Measurements from ENCODE around the gene LDB3.

The LDB3 gene

DNA sequence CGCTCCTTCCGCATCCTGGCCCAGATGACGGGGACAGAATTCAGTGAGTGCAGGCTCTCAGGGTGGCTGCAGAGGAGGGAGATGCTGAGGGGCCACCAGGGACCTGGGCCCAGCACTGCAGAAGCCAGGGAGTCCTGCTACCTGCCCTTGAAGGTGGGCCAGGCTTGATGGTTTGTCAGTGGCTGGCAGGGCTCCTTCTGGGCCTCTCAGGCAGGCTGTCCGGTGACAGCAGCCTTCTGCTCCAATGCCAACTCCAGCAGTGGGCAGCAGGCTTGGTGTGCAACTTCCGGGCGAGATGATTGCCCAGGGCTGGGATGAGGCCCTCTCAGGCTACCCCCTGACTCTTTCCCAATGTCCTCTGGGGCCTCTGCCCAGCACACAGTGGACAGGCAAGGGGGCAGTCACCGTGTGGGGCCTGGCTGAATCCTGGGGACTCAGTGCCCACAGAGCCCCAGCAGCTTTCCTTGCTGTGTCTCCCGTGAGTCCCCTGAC, 23.8 kb downstream of the LDB3 start:
- Histone ChIP-seq H3F3A (ENCODE audit: insufficient read depth, low read length) (no peaks in the 10 kb centered on the region), H3K9me3 (ENCODE audit: low read length) (no peaks in the 10 kb centered on the region), H3K9me2 (ENCODE audit: low read depth, low read length) (no peaks in the 10 kb centered on the region), H3K4me2 (ENCODE audit: low read length) (no peak overlapping the region), H3K79me2 (ENCODE audit: insufficient read depth, low read length) (no peaks in the 10 kb centered on the region), H3K4me1 (ENCODE audit: insufficient read depth, low read length, severe bottlenecking) (peaks cover 6% of the 10 kb centered on the region), H3K4me3 (ENCODE audit: low read depth, low read length, poor library complexity, severe bottlenecking) (no peak overlapping the region), H3K36me3 (ENCODE audit: insufficient read depth, low read length) (no peaks in the 10 kb centered on the region), H3K9ac (ENCODE audit: low read length) (no peak overlapping the region), H3K27me3 (ENCODE audit: insufficient read depth, low read length) (no peaks in the 10 kb centered on the region), H2AFZ (ENCODE audit: low read length) (no peak overlapping the region), H4K20me1 (ENCODE audit: insufficient read depth, low read length) (no peaks in the 10 kb centered on the region), H3K27ac (ENCODE audit: low read depth, low read length, poor library complexity, severe bottlenecking) (no peak overlapping the region)
- TF ChIP-seq, protein P1, sequence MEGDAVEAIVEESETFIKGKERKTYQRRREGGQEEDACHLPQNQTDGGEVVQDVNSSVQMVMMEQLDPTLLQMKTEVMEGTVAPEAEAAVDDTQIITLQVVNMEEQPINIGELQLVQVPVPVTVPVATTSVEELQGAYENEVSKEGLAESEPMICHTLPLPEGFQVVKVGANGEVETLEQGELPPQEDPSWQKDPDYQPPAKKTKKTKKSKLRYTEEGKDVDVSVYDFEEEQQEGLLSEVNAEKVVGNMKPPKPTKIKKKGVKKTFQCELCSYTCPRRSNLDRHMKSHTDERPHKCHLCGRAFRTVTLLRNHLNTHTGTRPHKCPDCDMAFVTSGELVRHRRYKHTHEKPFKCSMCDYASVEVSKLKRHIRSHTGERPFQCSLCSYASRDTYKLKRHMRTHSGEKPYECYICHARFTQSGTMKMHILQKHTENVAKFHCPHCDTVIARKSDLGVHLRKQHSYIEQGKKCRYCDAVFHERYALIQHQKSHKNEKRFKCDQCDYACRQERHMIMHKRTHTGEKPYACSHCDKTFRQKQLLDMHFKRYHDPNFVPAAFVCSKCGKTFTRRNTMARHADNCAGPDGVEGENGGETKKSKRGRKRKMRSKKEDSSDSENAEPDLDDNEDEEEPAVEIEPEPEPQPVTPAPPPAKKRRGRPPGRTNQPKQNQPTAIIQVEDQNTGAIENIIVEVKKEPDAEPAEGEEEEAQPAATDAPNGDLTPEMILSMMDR (IDR thresholded peaks at IDR 0.05; ENCODE audit: low read length) = no peak
- no peak for TF ChIP-seq EZH2 (IDR thresholded peaks at IDR 0.05; ENCODE audit: borderline replicate concordance, low read length)

DNA sequence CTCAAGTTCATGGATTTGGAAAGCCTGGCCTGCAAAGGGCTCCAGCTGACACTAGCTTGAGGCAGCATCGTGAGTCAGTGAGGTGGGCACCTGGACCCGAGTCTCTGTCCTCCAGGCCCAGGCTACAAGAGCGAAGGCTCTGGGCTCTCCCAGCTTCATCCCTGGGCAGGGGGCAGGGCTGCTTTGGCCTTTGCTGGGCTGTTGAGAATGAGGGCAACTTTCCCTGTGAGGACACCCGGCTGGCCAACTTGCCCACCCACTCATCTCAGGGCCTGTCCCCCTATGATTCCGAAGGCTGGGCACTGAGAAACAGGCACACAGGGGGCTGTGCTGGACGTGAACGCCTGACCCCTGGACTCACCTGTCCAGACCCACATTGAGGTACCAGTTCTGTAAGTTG, 24.4 kb downstream of the LDB3 start:
- no peak for TF ChIP-seq EZH2 (IDR thresholded peaks at IDR 0.05; ENCODE audit: borderline replicate concordance, low read length)
- TF ChIP-seq, protein P1 (IDR thresholded peaks at IDR 0.05; ENCODE audit: low read length) = no peak

GRCh38 chr10:86693275-86693674, 25.0 kb downstream of the LDB3 start:
- no peaks in the 10 kb centered on the region for H3K36me3 ChIP-seq (ENCODE audit: insufficient read depth, low read length)
- H3K27me3 ChIP-seq (ENCODE audit: insufficient read depth, low read length) = no peaks in the 10 kb centered on the region
- no peaks in the 10 kb centered on the region for H4K20me1 ChIP-seq (ENCODE audit: insufficient read depth, low read length)
- H3K4me3 ChIP-seq (ENCODE audit: low read depth, low read length, poor library complexity, severe bottlenecking) = no peak overlapping the region
- H3K9me2 ChIP-seq (ENCODE audit: low read depth, low read length) = no peaks in the 10 kb centered on the region
- H3K4me2 ChIP-seq (ENCODE audit: low read length) = no peak overlapping the region
- no peaks in the 10 kb centered on the region for H3K79me2 ChIP-seq (ENCODE audit: insufficient read depth, low read length)
- no peak overlapping the region for H3K27ac ChIP-seq (ENCODE audit: low read depth, low read length, poor library complexity, severe bottlenecking)
- H3K9ac ChIP-seq (ENCODE audit: low read length) = no peak overlapping the region
- H3K4me1 ChIP-seq (ENCODE audit: insufficient read depth, low read length, severe bottlenecking) = peaks cover 6% of the 10 kb centered on the region
- no peaks in the 10 kb centered on the region for H3K9me3 ChIP-seq (ENCODE audit: low read length)
- no peak overlapping the region for H2AFZ ChIP-seq (ENCODE audit: low read length)
- TF ChIP-seq, protein P1 (IDR thresholded peaks at IDR 0.05; ENCODE audit: low read length) = no peak
- H3F3A ChIP-seq (ENCODE audit: insufficient read depth, low read length) = no peaks in the 10 kb centered on the region

More for the DNA sequence above, 24.4 kb downstream of the LDB3 start:
- Histone ChIP-seq H4K20me1 (ENCODE audit: insufficient read depth, low read length) (no peaks in the 10 kb centered on the region), H3K27me3 (ENCODE audit: insufficient read depth, low read length) (no peaks in the 10 kb centered on the region), H3K9ac (ENCODE audit: low read length) (no peak overlapping the region), H3K27ac (ENCODE audit: low read depth, low read length, poor library complexity, severe bottlenecking) (no peak overlapping the region), H3K9me2 (ENCODE audit: low read depth, low read length) (no peaks in the 10 kb centered on the region), H3K4me2 (ENCODE audit: low read length) (no peak overlapping the region), H2AFZ (ENCODE audit: low read length) (no peak overlapping the region), H3K4me3 (ENCODE audit: low read depth, low read length, poor library complexity, severe bottlenecking) (no peak overlapping the region), H3K4me1 (ENCODE audit: insufficient read depth, low read length, severe bottlenecking) (peaks cover 6% of the 10 kb centered on the region), H3K79me2 (ENCODE audit: insufficient read depth, low read length) (no peaks in the 10 kb centered on the region), H3K36me3 (ENCODE audit: insufficient read depth, low read length) (no peaks in the 10 kb centered on the region), H3K9me3 (ENCODE audit: low read length) (no peaks in the 10 kb centered on the region), H3F3A (ENCODE audit: insufficient read depth, low read length) (no peaks in the 10 kb centered on the region)

All from OCI-LY1 (cell line).